HG03159 (cell line): ENCODE results near the gene LTBP1.
"Not testable (repeated sequence)": the region's sequence is repeated elsewhere in the genome, so short reads cannot be mapped to it uniquely, and the experiment has no call there.

ENCODE experiments used
- ATAC-seq: cut with Tn5 transposase; IDR thresholded peaks from one replicate; pipeline ENCODE4 v1.9.1; 2021; ENCODE audit warnings: mild to moderate bottlenecking, moderate library complexity; ENCODE audit not compliant: unreplicated experiment

The LTBP1 gene, protein sequence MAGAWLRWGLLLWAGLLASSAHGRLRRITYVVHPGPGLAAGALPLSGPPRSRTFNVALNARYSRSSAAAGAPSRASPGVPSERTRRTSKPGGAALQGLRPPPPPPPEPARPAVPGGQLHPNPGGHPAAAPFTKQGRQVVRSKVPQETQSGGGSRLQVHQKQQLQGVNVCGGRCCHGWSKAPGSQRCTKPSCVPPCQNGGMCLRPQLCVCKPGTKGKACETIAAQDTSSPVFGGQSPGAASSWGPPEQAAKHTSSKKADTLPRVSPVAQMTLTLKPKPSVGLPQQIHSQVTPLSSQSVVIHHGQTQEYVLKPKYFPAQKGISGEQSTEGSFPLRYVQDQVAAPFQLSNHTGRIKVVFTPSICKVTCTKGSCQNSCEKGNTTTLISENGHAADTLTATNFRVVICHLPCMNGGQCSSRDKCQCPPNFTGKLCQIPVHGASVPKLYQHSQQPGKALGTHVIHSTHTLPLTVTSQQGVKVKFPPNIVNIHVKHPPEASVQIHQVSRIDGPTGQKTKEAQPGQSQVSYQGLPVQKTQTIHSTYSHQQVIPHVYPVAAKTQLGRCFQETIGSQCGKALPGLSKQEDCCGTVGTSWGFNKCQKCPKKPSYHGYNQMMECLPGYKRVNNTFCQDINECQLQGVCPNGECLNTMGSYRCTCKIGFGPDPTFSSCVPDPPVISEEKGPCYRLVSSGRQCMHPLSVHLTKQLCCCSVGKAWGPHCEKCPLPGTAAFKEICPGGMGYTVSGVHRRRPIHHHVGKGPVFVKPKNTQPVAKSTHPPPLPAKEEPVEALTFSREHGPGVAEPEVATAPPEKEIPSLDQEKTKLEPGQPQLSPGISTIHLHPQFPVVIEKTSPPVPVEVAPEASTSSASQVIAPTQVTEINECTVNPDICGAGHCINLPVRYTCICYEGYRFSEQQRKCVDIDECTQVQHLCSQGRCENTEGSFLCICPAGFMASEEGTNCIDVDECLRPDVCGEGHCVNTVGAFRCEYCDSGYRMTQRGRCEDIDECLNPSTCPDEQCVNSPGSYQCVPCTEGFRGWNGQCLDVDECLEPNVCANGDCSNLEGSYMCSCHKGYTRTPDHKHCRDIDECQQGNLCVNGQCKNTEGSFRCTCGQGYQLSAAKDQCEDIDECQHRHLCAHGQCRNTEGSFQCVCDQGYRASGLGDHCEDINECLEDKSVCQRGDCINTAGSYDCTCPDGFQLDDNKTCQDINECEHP (N-terminal part only)

GRCh38 chr2:32946314-32947075, at the start of gene LTBP1:
LTBP1 (plus strand) TSS chr2:32946953; CDS start chr2:32947325, 372 bp downstream.
- peak; percentile 69 for ATAC-seq

- ATAC-seq = no peak
Observed at GRCh38 chr2:32900246-32900973, 46.3 kb upstream of the LTBP1 start.

DNA sequence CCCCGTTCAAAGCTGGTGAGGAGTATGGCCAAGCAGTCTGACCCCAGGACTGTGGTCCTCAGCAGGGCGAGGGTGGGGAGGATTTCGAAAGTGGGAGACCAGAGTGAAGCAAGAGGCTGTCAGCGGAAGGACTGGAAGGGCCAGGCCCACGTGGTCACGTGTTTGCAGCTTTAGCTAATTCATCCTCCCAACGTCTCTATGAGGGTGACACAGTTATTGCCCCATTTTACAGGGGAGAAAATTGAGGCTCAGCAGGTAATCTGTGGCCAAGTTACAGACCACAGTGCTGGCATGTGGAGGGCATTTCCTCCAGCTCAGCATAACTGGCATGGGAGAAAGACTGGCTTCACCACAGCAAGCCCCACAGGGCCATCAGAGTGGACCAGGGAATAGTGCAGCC, 45.4 kb upstream of the LTBP1 start:
- ATAC-seq = no peak

- no peak for ATAC-seq
Observed at GRCh38 chr2:32902174-32902573, 44.6 kb upstream of the LTBP1 start.

- ATAC-seq = no peak
Observed at GRCh38 chr2:32902986-32903385, 43.8 kb upstream of the LTBP1 start.

GRCh38 chr2:32904074-32904473, 42.7 kb upstream of the LTBP1 start:
- no peak for ATAC-seq

GRCh38 chr2:32904751-32905150, 42.0 kb upstream of the LTBP1 start:
- no peak for ATAC-seq

DNA sequence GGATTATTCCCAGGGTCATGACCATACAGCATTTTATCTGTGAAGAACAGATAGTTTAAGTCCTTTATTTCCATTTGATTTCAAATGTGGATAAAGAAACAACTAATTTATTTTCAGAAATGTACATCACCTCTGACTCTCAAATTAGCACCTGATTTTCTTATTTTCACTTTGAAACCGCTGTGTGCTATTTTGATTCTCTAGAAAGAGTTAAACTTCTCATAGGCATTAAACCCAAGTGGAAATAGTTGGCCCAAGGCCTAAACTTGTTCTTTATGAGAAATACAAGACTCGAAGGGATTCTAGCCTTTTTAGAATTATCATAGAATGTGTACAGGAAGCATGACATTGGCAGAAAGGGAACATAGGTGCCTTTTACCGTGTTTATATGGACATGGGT, 41.5 kb upstream of the LTBP1 start:
- ATAC-seq = no peak

DNA sequence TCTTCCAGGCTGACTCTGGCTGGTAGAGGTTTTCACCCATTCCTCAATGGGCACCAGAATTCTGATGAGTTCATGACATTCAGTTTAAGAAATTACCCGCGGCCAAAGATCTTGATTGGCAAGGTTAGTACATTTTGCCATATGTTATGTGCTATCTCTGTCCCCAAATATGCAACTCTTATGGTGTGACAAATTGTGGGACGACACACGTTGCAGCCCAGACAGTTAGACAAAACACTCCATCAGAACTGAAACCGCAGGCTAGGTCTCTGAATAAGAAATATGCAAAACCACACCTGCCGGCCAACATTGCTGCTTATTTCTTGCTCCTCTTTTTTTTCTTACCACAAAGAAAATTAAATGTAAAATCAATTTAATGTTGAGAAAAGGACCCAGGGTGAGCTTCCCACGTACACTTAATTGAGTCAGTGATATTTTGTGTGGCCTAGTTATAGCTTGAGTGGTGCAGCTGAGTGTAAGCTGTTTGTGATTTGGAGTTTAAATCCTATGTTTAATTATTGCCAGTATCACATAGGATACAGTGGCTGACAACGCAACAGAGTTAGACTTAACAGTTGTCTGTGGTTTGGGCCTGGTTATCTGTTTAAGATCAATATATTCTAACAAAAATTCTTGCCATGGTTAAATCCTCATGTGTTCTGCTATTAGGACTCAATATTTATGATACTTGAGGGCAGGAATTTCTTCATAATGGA, 35.7 kb upstream of the LTBP1 start:
- peak; percentile 93 for ATAC-seq

DNA sequence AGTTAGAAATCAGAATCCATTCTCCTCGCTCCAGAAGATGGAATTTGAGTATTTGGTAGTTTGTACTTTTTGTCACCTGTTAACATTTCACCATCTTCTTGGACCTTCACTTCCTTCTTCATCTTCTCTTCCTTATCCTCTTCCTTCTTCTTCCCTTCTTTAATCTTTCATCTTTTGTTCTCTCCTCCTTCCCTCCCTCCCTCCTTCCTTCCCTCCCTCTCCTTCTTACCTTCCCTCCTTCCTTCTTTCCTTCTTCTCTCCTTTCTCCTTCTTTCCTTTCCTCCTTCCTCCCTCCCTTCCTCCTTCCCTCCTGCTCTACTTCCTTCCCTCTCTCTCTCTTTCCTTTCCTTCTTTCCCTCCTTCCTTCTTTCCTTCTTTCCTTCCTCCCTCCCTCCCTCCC, 31.1 kb upstream of the LTBP1 start:
- no peak for ATAC-seq

DNA sequence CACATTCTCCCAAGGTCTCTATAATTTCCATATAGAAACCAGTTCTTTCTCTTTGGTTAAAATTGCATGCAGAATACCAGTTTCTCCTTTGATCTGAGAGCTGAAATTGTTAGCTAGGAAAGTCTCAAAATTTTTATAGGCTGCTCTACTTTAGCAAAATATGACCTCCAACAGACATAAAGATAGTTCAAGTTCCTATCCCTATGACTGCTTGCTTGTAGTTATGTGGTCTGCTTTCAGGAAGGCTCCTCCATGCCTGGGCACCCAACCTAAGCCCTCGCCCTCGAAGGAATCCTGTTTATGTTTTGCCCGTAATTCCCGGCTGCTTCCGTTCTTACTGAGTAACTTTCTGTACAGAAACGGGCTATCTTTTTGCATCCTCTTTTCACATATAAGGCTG, 28.0 kb upstream of the LTBP1 start:
- no peak for ATAC-seq

DNA sequence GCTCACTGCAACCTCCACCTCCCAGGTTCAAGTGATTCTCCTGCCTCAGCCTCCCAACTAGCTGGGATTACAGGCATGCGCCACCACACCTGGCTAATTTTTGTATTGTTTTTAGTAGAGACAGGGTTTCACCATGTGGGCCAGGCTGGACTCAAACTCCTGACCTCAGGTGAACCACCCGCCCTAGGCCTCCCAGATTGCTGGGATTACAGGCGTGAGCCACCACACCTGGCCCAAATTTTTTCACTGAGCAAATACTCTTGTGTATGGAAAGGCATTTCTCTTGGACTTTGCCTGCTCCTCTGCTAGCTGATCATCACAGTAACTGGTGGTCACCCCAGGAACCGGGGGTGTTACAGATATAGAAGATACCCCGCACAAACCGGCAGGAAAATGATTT, 26.9 kb upstream of the LTBP1 start:
- ATAC-seq = not testable (repeated sequence)

GRCh38 chr2:32921486-32921885, 25.3 kb upstream of the LTBP1 start:
- ATAC-seq = not testable (repeated sequence)

GRCh38 chr2:32922501-32922900, 24.3 kb upstream of the LTBP1 start:
- no peak for ATAC-seq

DNA sequence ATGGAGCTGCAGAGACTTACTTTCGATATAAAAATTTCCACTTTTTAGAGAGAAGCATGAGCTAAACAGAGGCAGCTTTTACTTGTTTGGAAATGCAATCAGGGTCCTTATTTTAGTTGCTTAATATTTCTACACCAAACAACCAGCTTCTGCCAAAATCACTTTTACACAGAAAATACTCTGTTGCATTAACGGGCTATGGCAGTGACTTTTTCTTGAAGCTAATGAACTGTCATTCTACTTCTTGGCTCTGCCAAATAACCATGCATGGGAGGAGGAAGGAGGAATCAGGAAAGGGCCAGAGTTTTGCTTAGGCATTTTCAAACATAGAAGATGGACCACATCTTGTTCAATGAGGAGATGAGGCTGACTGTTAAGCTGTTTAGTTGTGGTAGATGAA, 23.6 kb upstream of the LTBP1 start:
- ATAC-seq = no peak

DNA sequence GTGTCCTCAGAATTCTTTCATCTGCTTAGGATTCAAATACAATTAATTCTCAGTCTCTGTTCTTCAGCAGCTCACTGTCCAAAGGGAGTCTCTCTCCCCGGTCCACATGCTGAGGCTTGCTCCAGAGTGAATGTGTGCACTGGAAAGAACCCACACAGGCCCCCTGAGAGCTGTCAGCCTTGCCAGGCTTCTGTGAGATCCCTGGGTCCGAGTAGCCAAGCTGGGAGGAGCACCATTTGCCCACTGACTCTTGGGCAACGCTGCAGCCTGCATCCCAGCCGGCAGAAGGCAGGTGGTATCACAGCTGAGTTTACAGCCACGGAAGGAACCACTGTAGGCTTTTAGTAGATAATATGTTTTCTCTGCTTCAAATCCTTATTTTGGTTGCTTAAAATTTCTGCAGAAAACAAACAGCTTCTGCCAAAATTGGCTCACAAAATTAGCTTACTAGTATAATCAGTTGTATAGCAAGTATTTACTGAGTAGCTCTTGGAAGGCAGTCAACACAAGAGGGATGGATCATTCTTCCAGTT, 21.4 kb upstream of the LTBP1 start:
- no peak for ATAC-seq

GRCh38 chr2:32925976-32926707, 20.6 kb upstream of the LTBP1 start:
- ATAC-seq = no peak

DNA sequence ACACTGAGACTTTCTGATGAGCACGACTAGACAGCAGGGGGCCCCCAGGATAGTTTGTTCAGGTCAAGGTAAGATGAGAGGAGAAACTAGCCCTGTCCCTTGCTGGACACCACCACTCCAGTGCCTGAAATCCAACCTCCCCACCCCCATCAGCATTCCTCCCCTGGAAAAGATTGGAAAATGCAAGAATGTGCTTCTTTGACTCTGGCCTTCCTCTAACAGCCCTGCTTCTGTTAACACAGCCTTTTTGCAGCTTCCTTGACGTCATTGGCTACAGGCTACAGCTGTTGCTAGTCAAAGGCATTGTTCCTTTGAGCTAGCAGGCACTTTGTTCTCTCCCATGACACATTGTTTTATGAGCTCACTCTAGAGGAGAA, 20.1 kb upstream of the LTBP1 start:
- ATAC-seq = no peak
